ENCODE results near the gene GPC2. TPM values are rescaled to one million over a fixed set of nuclear protein-coding genes. Genes with fewer than 3 reads are reported as not detected.
"Not testable (repeated sequence)": the region's sequence is repeated elsewhere in the genome, so short reads cannot be mapped to it uniquely, and the experiment has no call there.

Gene GPC2
- total and polyA plus RNA-seq, 3 experiments from 2014 or later = 1.6 to 2.1 TPM; not detected in 1

- Histone ChIP-seq H3K4me1 (ENCODE audit: insufficient read depth, low read length) (peaks cover 51% of the 10 kb centered on the region), H3K27me3 (ENCODE audit: insufficient read depth, low read length, poor library complexity, severe bottlenecking) (no peaks in the 10 kb centered on the region), H3K4me3 (ENCODE audit: low read length) (no peak overlapping the region), H3K27ac (ENCODE audit: low read depth, low read length) (no peak overlapping the region), H3K36me3 (ENCODE audit: insufficient read depth, low read length) (peaks cover 13% of the 10 kb centered on the region), H3K9me3 (ENCODE audit: low read length) (no peaks in the 10 kb centered on the region)
- no peak for DNase-seq
- peaks cover 0 to 72% (median 13%) of the 10 kb centered on the region in 3 donors for H3K36me3 Mint-ChIP-seq
- ChIA-PET POLR2A (interaction anchor here (1.0 kb wide), 1 partner anchor 9 kb away, joined by 3 read pairs; no protein-coding TSS in a partner anchor), CTCF (interaction anchor here (6.1 kb wide), 1 partner anchor 13 kb away, joined by 22 read pairs; the partner anchor contains the start of gene GAL3ST4)
- H3K9me3 Mint-ChIP-seq = no peaks in the 10 kb centered on the region
- H3K27ac Mint-ChIP-seq = peak overlapping the region in 6 of 8 donors; percentile 6 to 82 (median 40)
- peak overlapping the region in 2 of 7 donors; percentile 44 to 77 for H3K4me3 Mint-ChIP-seq
- no peaks in the 10 kb centered on the region for H3K27me3 Mint-ChIP-seq
- H3K4me1 Mint-ChIP-seq = peaks cover 42 to 77% (median 64%) of the 10 kb centered on the region in 3 donors
Measured at GRCh38 chr7:100153708-100154535, 23.3 kb downstream of the GPC2 start.

DNA sequence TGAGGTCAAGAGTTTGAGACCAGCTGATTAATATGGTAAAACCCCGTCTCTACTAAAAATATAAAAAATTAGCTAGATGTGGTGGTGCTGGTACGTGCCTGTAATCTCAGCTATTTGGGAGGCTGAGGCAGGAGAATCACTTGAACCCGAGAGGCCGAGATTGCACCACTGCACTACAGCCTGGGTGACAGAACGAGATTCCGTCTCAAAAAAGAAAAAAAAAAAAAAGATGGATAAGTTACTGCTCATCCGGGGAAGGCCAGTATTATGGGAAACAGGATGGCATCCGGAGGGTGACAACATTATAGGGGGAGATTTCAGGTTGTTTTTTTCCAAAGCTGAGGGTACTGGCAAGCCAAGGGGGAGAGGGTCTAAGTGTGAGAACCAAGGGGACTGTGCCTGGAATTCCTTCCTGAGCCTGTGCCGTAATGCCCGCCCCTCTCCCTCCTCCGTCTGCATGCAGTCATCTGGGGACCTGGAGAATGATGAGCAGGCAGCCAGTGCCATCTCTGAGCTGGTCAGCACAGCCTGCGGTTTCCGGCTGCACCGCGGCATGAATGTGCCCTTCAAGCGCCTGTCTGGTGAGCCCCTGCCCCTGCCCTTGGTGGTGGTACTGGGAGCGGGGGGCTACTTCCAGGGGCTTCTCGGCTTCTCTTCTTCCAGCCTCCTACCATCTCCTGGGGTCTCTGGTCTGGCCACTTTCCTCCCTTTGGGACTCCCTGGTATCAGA is 24.1 kb downstream of the GPC2 start:
- H3K27ac Mint-ChIP-seq = peak overlapping the region in 4 of 8 donors; percentile 13 to 79 (median 42)
- peaks cover 13% of the 10 kb centered on the region for H3K36me3 ChIP-seq (ENCODE audit: insufficient read depth, low read length)

GRCh38 chr7:100152404-100152803 is 24.8 kb downstream of the GPC2 start:
- POLR2A ChIA-PET = interaction anchor here (0.5 to 1.1 kb wide), 2 partner anchors 23 to 67 kb away, joined by 3 read pairs; no protein-coding TSS in a partner anchor
- Histone ChIP-seq H3K9me3 (ENCODE audit: low read length) (no peaks in the 10 kb centered on the region), H3K27ac (ENCODE audit: low read depth, low read length) (no peak overlapping the region), H3K36me3 (ENCODE audit: insufficient read depth, low read length) (peaks cover 13% of the 10 kb centered on the region), H3K27me3 (ENCODE audit: insufficient read depth, low read length, poor library complexity, severe bottlenecking) (no peaks in the 10 kb centered on the region), H3K4me3 (ENCODE audit: low read length) (no peak overlapping the region), H3K4me1 (ENCODE audit: insufficient read depth, low read length) (peaks cover 49% of the 10 kb centered on the region)
- Mint-ChIP-seq H3K4me1 (peaks cover 44 to 80% (median 69%) of the 10 kb centered on the region in 3 donors), H3K36me3 (peaks cover 0 to 72% (median 13%) of the 10 kb centered on the region in 3 donors), H3K9me3 (no peaks in the 10 kb centered on the region), H3K4me3 (peak overlapping the region in 2 of 7 donors; percentile 13 to 15), H3K27me3 (no peaks in the 10 kb centered on the region), H3K27ac (peak overlapping the region in 7 of 8 donors; percentile 13 to 81 (median 75))
- DNase-seq = no peak
- CTCF ChIA-PET = no interaction called here

More for the DNA sequence above, 24.1 kb downstream of the GPC2 start:
- H3K9me3 ChIP-seq (ENCODE audit: low read length) = no peaks in the 10 kb centered on the region
- peaks cover 0 to 76% (median 13%) of the 10 kb centered on the region in 3 donors for H3K36me3 Mint-ChIP-seq
- H3K4me3 Mint-ChIP-seq = peak overlapping the region in 1 of 7 donors; percentile 77
- H3K4me1 Mint-ChIP-seq = peaks cover 48 to 81% (median 73%) of the 10 kb centered on the region in 3 donors
- H3K27me3 ChIP-seq (ENCODE audit: insufficient read depth, low read length, poor library complexity, severe bottlenecking) = no peaks in the 10 kb centered on the region
- no peaks in the 10 kb centered on the region for H3K27me3 Mint-ChIP-seq
- no peak overlapping the region for H3K27ac ChIP-seq (ENCODE audit: low read depth, low read length)
- POLR2A ChIA-PET = interaction anchor here (1.0 kb wide), 1 partner anchor 10 kb away, joined by 3 read pairs; no protein-coding TSS in a partner anchor
- no peaks in the 10 kb centered on the region for H3K9me3 Mint-ChIP-seq
- H3K4me3 ChIP-seq (ENCODE audit: low read length) = no peak overlapping the region
- CTCF ChIA-PET = no interaction called here
- DNase-seq = no peak
- peaks cover 51% of the 10 kb centered on the region for H3K4me1 ChIP-seq (ENCODE audit: insufficient read depth, low read length)

GRCh38 chr7:100148559-100149328 is 28.4 kb downstream of the GPC2 start, which contains the start of gene LAMTOR4:
TSS of gene LAMTOR4 (plus strand) at chr7:100148918. CDS start at chr7:100148973, 55 bp downstream.
- H3K4me3 Mint-ChIP-seq = peak within 1 kb of the TSS; percentile 82 to 99 (median 95)
- Histone ChIP-seq H3K27ac (ENCODE audit: low read depth, low read length) (peak within 1 kb of the TSS; percentile 87), H3K4me3 (ENCODE audit: low read length) (peak within 1 kb of the TSS; percentile 83), H3K36me3 (ENCODE audit: insufficient read depth, low read length) (no peaks in the 10 kb centered on the region), H3K27me3 (ENCODE audit: insufficient read depth, low read length, poor library complexity, severe bottlenecking) (no peaks in the 10 kb centered on the region), H3K4me1 (ENCODE audit: insufficient read depth, low read length) (peaks cover 29% of the 10 kb centered on the region), H3K9me3 (ENCODE audit: low read length) (no peaks in the 10 kb centered on the region)
- no peaks in the 10 kb centered on the region for H3K9me3 Mint-ChIP-seq
- peaks cover 0 to 38% (median 13%) of the 10 kb centered on the region in 3 donors for H3K36me3 Mint-ChIP-seq
- CTCF ChIA-PET = interaction anchor here (0.6 to 2.9 kb wide), 8 partner anchors 10 to 69 kb away, joined by 3 to 23 read pairs (median 4); partner anchors contain the start of genes GPC2, STAG3 and TRAPPC14
- peaks cover 27 to 44% (median 43%) of the 10 kb centered on the region in 3 donors for H3K4me1 Mint-ChIP-seq
- POLR2A ChIA-PET = interaction anchor here (0.6 to 2.6 kb wide), 14 partner anchors 9 to 726 kb away, joined by 3 to 23 read pairs (median 4); partner anchors contain the start of genes FBXO24, GAL3ST4, GPC2 and LRCH4
- peak; percentile 97 to 99 (median 98) for DNase-seq
- H3K27me3 Mint-ChIP-seq = no peaks in the 10 kb centered on the region
- H3K27ac Mint-ChIP-seq = peak within 1 kb of the TSS; percentile 85 to 99 (median 96)

DNA sequence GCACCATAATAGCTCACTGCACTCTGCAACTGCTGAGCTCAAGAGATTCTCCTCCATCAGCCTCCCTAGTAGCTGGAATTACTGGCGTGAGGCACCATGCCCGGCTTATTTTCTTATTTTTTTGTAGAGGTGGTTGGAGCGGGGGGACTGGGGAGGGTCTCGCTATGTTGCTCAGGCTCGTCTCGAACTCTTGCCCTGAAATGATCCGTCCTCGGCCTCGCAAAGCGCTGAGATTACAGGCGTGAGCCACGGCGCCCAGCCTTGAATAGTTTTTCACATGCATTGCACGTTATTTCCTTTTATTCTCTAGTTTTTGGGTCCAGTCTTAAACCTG is 29.0 kb downstream of the GPC2 start:
- CTCF ChIA-PET = interaction anchor here (0.6 to 2.9 kb wide), 9 partner anchors 11 to 70 kb away, joined by 3 to 23 read pairs (median 3); partner anchors contain the start of genes GPC2, STAG3 and TRAPPC14
- no peaks in the 10 kb centered on the region for H3K9me3 ChIP-seq (ENCODE audit: low read length)
- peak overlapping the region; percentile 83 for H3K4me3 ChIP-seq (ENCODE audit: low read length)
- Mint-ChIP-seq H3K4me3 (peak overlapping the region; percentile 82 to 99 (median 95)), H3K36me3 (peaks cover 0 to 33% (median 13%) of the 10 kb centered on the region in 3 donors), H3K4me1 (peaks cover 27 to 39% (median 37%) of the 10 kb centered on the region in 3 donors), H3K9me3 (no peaks in the 10 kb centered on the region), H3K27me3 (no peaks in the 10 kb centered on the region), H3K27ac (peak overlapping the region; percentile 85 to 99 (median 96))
- H3K27me3 ChIP-seq (ENCODE audit: insufficient read depth, low read length, poor library complexity, severe bottlenecking) = no peaks in the 10 kb centered on the region
- DNase-seq = no peak
- peaks cover 29% of the 10 kb centered on the region for H3K4me1 ChIP-seq (ENCODE audit: insufficient read depth, low read length)
- no peaks in the 10 kb centered on the region for H3K36me3 ChIP-seq (ENCODE audit: insufficient read depth, low read length)
- peak overlapping the region; percentile 87 for H3K27ac ChIP-seq (ENCODE audit: low read depth, low read length)
- POLR2A ChIA-PET = interaction anchor here (0.6 to 2.6 kb wide), 12 partner anchors 8 to 524 kb away, joined by 3 to 23 read pairs (median 5); partner anchors contain the start of genes GAL3ST4, GPC2, MBLAC1 and STAG3

GRCh38 chr7:100147278-100147677 is 29.9 kb downstream of the GPC2 start:
- no peaks in the 10 kb centered on the region for H3K27me3 Mint-ChIP-seq
- no peaks in the 10 kb centered on the region for H3K27me3 ChIP-seq (ENCODE audit: insufficient read depth, low read length, poor library complexity, severe bottlenecking)
- H3K27ac Mint-ChIP-seq = peak overlapping the region in 2 of 8 donors; percentile 58 to 85
- no peaks in the 10 kb centered on the region for H3K36me3 ChIP-seq (ENCODE audit: insufficient read depth, low read length)
- H3K9me3 ChIP-seq (ENCODE audit: low read length) = no peaks in the 10 kb centered on the region
- H3K27ac ChIP-seq (ENCODE audit: low read depth, low read length) = no peak overlapping the region
- peaks cover 0 to 24% (median 8%) of the 10 kb centered on the region in 3 donors for H3K36me3 Mint-ChIP-seq
- ChIA-PET CTCF (interaction anchor here (1.4 to 2.9 kb wide), 4 partner anchors 11 to 71 kb away, joined by 3 to 23 read pairs (median 4); no protein-coding TSS in a partner anchor), POLR2A (interaction anchor here (0.7 to 2.6 kb wide), 2 partner anchors 11 to 97 kb away, joined by 5 to 23 read pairs; partner anchors contain the start of gene TRAPPC14)
- peak overlapping the region in 1 of 7 donors; percentile 78 for H3K4me3 Mint-ChIP-seq
- peaks cover 23% of the 10 kb centered on the region for H3K4me1 ChIP-seq (ENCODE audit: insufficient read depth, low read length)
- H3K4me3 ChIP-seq (ENCODE audit: low read length) = no peak overlapping the region
- H3K4me1 Mint-ChIP-seq = peaks cover 23 to 34% (median 29%) of the 10 kb centered on the region in 3 donors
- H3K9me3 Mint-ChIP-seq = no peaks in the 10 kb centered on the region
- DNase-seq = no peak

DNA sequence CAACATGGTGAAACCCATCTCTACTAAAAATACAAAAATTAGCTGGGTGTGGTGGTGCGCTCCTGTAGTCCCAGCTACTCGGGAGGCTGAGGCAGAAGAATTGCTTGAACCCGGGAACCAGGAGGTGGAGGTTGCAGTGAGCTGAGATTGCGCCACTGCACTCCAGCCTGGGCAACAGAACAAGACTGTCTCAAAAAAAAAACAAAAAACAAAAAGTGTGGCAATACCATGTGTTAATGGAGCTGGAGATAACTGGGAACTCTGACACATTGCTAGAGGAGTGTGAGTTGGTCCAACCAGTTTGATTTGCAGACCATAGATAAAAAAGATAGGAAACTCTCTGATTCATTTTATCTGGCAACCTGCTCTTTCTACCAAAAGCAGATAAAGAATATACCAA is 30.8 kb downstream of the GPC2 start:
- peaks cover 0 to 17% (median 6%) of the 10 kb centered on the region in 3 donors for H3K36me3 Mint-ChIP-seq
- not testable (repeated sequence) for H3K27me3 ChIP-seq (ENCODE audit: insufficient read depth, low read length, poor library complexity, severe bottlenecking); H3K4me3 Mint-ChIP-seq; H3K36me3 ChIP-seq (ENCODE audit: insufficient read depth, low read length); H3K9me3 Mint-ChIP-seq; DNase-seq; H3K27ac Mint-ChIP-seq; H3K9me3 ChIP-seq (ENCODE audit: low read length); H3K4me3 ChIP-seq (ENCODE audit: low read length); H3K27ac ChIP-seq (ENCODE audit: low read depth, low read length); H3K27me3 Mint-ChIP-seq
- peaks cover 16% of the 10 kb centered on the region for H3K4me1 ChIP-seq (ENCODE audit: insufficient read depth, low read length)
- POLR2A ChIA-PET = interaction anchor here (0.7 kb wide), 1 partner anchor 31 kb away, joined by 3 read pairs; the partner anchor contains the start of gene GPC2
- H3K4me1 Mint-ChIP-seq = peaks cover 19 to 26% (median 22%) of the 10 kb centered on the region in 3 donors
- CTCF ChIA-PET = interaction anchor here (0.8 to 1.4 kb wide), 2 partner anchors 40 to 44 kb away, joined by 3 to 4 read pairs; no protein-coding TSS in a partner anchor
